HepG2 (cell line): ENCODE measurements around the gene VAC14. TPM values are rescaled to one million over a fixed set of nuclear protein-coding genes. Genes with fewer than 3 reads are reported as not detected.

Source experiments
- ASH2L ChIP-seq: fragments of 300-600, 200-600 bp; sonication (generic); IDR thresholded peaks from 2 replicates; pipeline ENCODE4 v1.7.0; 2017; ENCODE audit warnings: low read depth, mild to moderate bottlenecking, moderate library complexity, mixed read lengths, low read length; ENCODE audit not compliant: insufficient read length
- MXD4 ChIP-seq: IDR thresholded peaks from 2 replicates; pipeline ENCODE4 v1.6.1; 2016; ENCODE audit warnings: mild to moderate bottlenecking, missing biosample characterization, missing genetic modification reagents
- ZBTB7B ChIP-seq: sonication (generic); formaldehyde crosslinking; IDR thresholded peaks from 2 replicates; pipeline ENCODE4 v1.4.0; 2020; ENCODE audit warnings: missing genetic modification reagents
- ZNF564 ChIP-seq: sonication (generic); formaldehyde crosslinking; IDR thresholded peaks from 2 replicates; pipeline ENCODE4 v1.8.1; 2023; ENCODE audit warnings: mild to moderate bottlenecking, missing genetic modification reagents
- ZNF567 ChIP-seq: sonication (generic); formaldehyde crosslinking; IDR thresholded peaks from 2 replicates; pipeline ENCODE4 v1.8.1; 2023; ENCODE audit warnings: mild to moderate bottlenecking, missing genetic modification reagents, borderline replicate concordance
- ZNF589 ChIP-seq: sonication (generic); formaldehyde crosslinking; conservative IDR thresholded peaks from 2 replicates; pipeline ENCODE4 v1.8.0; 2022; ENCODE audit warnings: mild to moderate bottlenecking, moderate library complexity, missing genetic modification reagents
- ZNF724P ChIP-seq: sonication (generic); formaldehyde crosslinking; IDR thresholded peaks from 2 replicates; pipeline ENCODE4 v1.8.0; 2022; ENCODE audit warnings: missing genetic modification reagents, borderline replicate concordance
- ZNF891 ChIP-seq: sonication (generic); formaldehyde crosslinking; IDR thresholded peaks from 2 replicates; pipeline ENCODE4 v1.5.0; 2020; ENCODE audit warnings: mild to moderate bottlenecking, missing genetic modification reagents
- ZZZ3 ChIP-seq: sonication (generic); formaldehyde crosslinking; IDR thresholded peaks from 2 replicates; pipeline ENCODE4 v1.4.0; 2020; ENCODE audit warnings: missing genetic modification reagents, mild to moderate bottlenecking, borderline replicate concordance
- polyA plus RNA-seq, 8 experiments: library from polyadenylated mRNA; depleted of rRNA in 3 of 8; stranded (reverse) in 7 of 8; unstranded in 1 of 8; fragments of >200 nt; fragmentation: Illumina TruSeq in 4 of 8; extraction: Trizol in 4 of 8; gene quantifications; 2 replicates each; pipeline versions ENCODE4 v1.2.1 to v1.2.3, GENCODE V29; 2011 to 2016; ENCODE audit warnings: low read depth in 4 of 8, missing spikeins in 1 of 8, mixed read lengths in 1 of 8; ENCODE audit not compliant: insufficient read depth in 1 of 8
- total RNA-seq, 5 experiments: library from RNA; depleted of rRNA; stranded (reverse); fragments of >200 nt; fragmentation: Illumina TruSeq; extraction: Trizol; gene quantifications; 2 replicates each; pipeline ENCODE4 v1.2.3, GENCODE V29; 2016; ENCODE audit warnings: low read depth in 1 of 5
- TF ChIP-seq, protein P1 (sequence below): IDR thresholded peaks from 2 replicates; pipeline ENCODE4 v1.6.1; 2016; ENCODE audit warnings: missing compliant biosample characterization, missing genetic modification reagents, borderline replicate concordance
- TF ChIP-seq, protein P2 (sequence below), 2 experiments: fragments of 450-650 bp in 1 of 2; sonication (generic) in 1 of 2; formaldehyde crosslinking in 1 of 2; IDR thresholded peaks; 2 replicates each; pipeline versions ENCODE4 v1.6.1 to v1.8.0; 2016 to 2022; ENCODE audit warnings: antibody characterized with exemption in 1 of 2, mild to moderate bottlenecking in 1 of 2, missing genetic modification reagents in 1 of 2
- TF ChIP-seq, protein P3 (sequence below): sonication (generic); formaldehyde crosslinking; IDR thresholded peaks from 2 replicates; pipeline ENCODE4 v1.8.1; 2023; ENCODE audit warnings: mild to moderate bottlenecking, missing genetic modification reagents
- TF ChIP-seq, protein P4 (sequence below), 2 experiments: fragments of 450-650 bp in 1 of 2; sonication (generic) in 1 of 2; formaldehyde crosslinking; IDR thresholded peaks; 2 replicates each; pipeline versions ENCODE4 v1.5.0 to v1.8.0; 2020 to 2022; ENCODE audit warnings: mild to moderate bottlenecking in 1 of 2, missing genetic modification reagents in 1 of 2
- TF ChIP-seq, protein P5 (sequence below): sonication (generic); formaldehyde crosslinking; IDR thresholded peaks from 2 replicates; pipeline ENCODE4 v1.4.0; 2020; ENCODE audit warnings: missing genetic modification reagents; ENCODE audit errors: not compliant biosample characterization

Gene VAC14
- total and polyA plus RNA-seq, 2 of the 13 experiments (the other 11 are each of a cell fraction or from before 2014, with no cell fraction given) = 23.5 to 24.6 TPM

DNA sequence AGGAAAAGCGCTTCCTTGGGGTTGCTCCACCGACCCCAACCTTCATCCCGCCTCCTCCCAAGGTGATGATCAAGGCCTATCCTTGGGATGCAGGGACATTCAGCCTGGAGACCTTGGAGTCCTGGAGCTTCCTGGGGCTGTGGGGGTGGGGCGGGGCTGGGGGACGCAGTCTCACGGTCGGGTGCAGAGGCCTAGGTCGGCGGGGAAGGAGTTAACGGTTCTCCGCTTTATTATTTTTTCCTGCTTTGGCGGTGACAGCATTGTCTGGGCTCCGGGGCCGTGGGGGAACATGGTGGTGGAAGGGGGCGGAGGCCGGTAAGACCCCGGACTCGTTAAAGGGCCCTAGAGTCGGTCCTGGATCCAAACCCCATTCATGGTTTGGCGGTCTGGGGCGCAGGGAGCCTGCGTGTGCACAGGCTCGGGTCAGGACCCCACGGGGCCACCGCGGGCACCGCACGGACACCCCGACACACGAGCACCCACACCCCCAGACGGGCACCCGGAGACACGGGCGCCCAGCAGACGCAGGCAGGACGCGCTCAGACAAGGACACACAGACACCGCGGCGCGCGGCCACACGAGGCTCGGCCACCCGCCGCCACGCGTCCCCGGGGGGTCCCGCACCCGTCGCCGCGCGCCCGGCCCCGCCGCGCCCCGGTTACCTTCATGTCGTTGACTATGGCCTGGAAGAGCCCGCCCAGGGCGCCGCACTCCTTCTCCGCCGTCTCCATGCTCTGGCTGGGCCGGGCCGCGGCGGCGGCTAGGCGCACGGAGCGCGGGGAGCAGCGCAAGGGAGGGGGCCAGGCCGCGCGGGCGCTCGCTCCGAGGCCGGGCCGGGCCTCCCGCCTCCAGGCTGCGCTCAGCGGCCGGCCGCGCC is 115.7 kb downstream of the VAC14 start (continued):
- TF ChIP-seq ZNF891 (CRISPR knock-in tag) (peak; percentile 76), MXD4 (CRISPR knock-in tag) (0 out of 2 replicates have a peak, but pooled peaks have one; percentile 2), ZBTB7B (CRISPR knock-in tag) (peak; percentile 54; the same call in 1 of the 2 replicates), ZNF724P (peak; percentile 80), ASH2L (peak; percentile 13), ZNF589 (CRISPR knock-in tag) (no peak), ZNF567 (no peak), ZZZ3 (CRISPR knock-in tag) (0 out of 2 replicates have a peak, but pooled peaks have one; percentile 67), ZNF564 (CRISPR knock-in tag) (peak; percentile 30; the same call in 1 of the 2 replicates)
- TF ChIP-seq, protein P1, sequence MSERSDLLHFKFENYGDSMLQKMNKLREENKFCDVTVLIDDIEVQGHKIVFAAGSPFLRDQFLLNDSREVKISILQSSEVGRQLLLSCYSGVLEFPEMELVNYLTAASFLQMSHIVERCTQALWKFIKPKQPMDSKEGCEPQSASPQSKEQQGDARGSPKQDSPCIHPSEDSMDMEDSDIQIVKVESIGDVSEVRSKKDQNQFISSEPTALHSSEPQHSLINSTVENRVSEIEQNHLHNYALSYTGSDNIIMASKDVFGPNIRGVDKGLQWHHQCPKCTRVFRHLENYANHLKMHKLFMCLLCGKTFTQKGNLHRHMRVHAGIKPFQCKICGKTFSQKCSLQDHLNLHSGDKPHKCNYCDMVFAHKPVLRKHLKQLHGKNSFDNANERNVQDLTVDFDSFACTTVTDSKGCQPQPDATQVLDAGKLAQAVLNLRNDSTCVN (CRISPR knock-in tag) = no peak
- TF ChIP-seq, protein P2, sequence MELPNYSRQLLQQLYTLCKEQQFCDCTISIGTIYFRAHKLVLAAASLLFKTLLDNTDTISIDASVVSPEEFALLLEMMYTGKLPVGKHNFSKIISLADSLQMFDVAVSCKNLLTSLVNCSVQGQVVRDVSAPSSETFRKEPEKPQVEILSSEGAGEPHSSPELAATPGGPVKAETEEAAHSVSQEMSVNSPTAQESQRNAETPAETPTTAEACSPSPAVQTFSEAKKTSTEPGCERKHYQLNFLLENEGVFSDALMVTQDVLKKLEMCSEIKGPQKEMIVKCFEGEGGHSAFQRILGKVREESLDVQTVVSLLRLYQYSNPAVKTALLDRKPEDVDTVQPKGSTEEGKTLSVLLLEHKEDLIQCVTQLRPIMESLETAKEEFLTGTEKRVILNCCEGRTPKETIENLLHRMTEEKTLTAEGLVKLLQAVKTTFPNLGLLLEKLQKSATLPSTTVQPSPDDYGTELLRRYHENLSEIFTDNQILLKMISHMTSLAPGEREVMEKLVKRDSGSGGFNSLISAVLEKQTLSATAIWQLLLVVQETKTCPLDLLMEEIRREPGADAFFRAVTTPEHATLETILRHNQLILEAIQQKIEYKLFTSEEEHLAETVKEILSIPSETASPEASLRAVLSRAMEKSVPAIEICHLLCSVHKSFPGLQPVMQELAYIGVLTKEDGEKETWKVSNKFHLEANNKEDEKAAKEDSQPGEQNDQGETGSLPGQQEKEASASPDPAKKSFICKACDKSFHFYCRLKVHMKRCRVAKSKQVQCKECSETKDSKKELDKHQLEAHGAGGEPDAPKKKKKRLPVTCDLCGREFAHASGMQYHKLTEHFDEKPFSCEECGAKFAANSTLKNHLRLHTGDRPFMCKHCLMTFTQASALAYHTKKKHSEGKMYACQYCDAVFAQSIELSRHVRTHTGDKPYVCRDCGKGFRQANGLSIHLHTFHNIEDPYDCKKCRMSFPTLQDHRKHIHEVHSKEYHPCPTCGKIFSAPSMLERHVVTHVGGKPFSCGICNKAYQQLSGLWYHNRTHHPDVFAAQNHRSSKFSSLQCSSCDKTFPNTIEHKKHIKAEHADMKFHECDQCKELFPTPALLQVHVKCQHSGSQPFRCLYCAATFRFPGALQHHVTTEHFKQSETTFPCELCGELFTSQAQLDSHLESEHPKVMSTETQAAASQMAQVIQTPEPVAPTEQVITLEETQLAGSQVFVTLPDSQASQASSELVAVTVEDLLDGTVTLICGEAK (IDR thresholded peaks at IDR 0.05) = no peak
- TF ChIP-seq, protein P2 (CRISPR knock-in tag; IDR thresholded peaks at IDR 0.05) = 0 out of 2 replicates have a peak, but pooled peaks have one; percentile 49
- TF ChIP-seq, protein P3, sequence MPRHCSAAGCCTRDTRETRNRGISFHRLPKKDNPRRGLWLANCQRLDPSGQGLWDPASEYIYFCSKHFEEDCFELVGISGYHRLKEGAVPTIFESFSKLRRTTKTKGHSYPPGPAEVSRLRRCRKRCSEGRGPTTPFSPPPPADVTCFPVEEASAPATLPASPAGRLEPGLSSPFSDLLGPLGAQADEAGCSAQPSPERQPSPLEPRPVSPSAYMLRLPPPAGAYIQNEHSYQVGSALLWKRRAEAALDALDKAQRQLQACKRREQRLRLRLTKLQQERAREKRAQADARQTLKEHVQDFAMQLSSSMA (CRISPR knock-in tag) = no peak
- TF ChIP-seq, protein P4, sequence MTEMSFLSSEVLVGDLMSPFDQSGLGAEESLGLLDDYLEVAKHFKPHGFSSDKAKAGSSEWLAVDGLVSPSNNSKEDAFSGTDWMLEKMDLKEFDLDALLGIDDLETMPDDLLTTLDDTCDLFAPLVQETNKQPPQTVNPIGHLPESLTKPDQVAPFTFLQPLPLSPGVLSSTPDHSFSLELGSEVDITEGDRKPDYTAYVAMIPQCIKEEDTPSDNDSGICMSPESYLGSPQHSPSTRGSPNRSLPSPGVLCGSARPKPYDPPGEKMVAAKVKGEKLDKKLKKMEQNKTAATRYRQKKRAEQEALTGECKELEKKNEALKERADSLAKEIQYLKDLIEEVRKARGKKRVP (CRISPR knock-in tag; IDR thresholded peaks at IDR 0.05) = no peak
- TF ChIP-seq, protein P5, sequence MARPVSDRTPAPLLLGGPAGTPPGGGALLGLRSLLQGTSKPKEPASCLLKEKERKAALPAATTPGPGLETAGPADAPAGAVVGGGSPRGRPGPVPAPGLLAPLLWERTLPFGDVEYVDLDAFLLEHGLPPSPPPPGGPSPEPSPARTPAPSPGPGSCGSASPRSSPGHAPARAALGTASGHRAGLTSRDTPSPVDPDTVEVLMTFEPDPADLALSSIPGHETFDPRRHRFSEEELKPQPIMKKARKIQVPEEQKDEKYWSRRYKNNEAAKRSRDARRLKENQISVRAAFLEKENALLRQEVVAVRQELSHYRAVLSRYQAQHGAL (CRISPR knock-in tag) = no peak
